WERI-Rb-1 (cell line): ENCODE results near the gene MAPT.

ENCODE experiments used
- DNase-seq: peaks from one replicate; pipeline ENCODE4 v3.0.0-alpha.2; 2020
- H3K27ac ChIP-seq: fragments of 250-450 bp; sonication (Bioruptor Pico); 2 replicates; pipeline ENCODE4 v1.5.1; 2020; ENCODE audit warnings: mild to moderate bottlenecking, moderate library complexity
- H3K27me3 ChIP-seq: fragments of 250-450 bp; sonication (Bioruptor Pico); 2 replicates; pipeline ENCODE4 v1.5.1; 2021; ENCODE audit warnings: mild to moderate bottlenecking, low read depth, moderate library complexity; ENCODE audit not compliant: insufficient read depth, severe bottlenecking
- H3K36me3 ChIP-seq: fragments of 250-450 bp; sonication (Bioruptor Pico); 2 replicates; pipeline ENCODE4 v1.5.1; 2020; ENCODE audit warnings: mild to moderate bottlenecking, moderate library complexity
- H3K4me3 ChIP-seq: 2 replicates; pipeline ENCODE4 v1.5.1; 2011; ENCODE audit warnings: low read depth, mild to moderate bottlenecking, control low read depth, low read length
- H3K9me3 ChIP-seq: fragments of 250-450 bp; sonication (Bioruptor Pico); 2 replicates; pipeline ENCODE4 v1.5.1; 2021; ENCODE audit warnings: mild to moderate bottlenecking, moderate library complexity; ENCODE audit not compliant: severe bottlenecking
- TF ChIP-seq, protein P1 (sequence below): IDR thresholded peaks from 2 replicates; pipeline ENCODE4 v1.5.1; 2011; ENCODE audit warnings: low read depth, mild to moderate bottlenecking, control low read depth, inconsistent platforms, low read length

The MAPT gene

DNA sequence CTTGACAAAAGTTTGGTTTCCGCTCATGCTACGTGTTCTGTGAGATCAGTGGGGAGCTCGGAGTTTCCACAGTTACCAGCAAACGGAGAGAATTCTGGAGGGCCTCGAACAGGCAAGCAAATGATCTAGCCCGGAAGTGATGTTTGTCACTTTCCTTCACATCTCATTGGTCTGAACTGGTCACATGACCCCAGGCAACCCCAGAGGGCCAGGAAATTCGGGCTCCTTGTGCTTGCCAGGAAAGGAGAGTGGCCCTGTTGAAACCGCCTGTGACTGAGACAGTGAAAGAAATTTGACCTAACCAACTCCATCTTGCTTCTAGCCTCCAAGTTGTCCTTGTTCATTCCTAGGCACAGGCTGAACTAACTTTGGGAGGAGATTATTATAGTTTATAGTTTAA lies 26.7 kb upstream of the MAPT start:
- H3K27me3 ChIP-seq: no peaks in the 10 kb centered on the region
- TF ChIP-seq, protein P1, sequence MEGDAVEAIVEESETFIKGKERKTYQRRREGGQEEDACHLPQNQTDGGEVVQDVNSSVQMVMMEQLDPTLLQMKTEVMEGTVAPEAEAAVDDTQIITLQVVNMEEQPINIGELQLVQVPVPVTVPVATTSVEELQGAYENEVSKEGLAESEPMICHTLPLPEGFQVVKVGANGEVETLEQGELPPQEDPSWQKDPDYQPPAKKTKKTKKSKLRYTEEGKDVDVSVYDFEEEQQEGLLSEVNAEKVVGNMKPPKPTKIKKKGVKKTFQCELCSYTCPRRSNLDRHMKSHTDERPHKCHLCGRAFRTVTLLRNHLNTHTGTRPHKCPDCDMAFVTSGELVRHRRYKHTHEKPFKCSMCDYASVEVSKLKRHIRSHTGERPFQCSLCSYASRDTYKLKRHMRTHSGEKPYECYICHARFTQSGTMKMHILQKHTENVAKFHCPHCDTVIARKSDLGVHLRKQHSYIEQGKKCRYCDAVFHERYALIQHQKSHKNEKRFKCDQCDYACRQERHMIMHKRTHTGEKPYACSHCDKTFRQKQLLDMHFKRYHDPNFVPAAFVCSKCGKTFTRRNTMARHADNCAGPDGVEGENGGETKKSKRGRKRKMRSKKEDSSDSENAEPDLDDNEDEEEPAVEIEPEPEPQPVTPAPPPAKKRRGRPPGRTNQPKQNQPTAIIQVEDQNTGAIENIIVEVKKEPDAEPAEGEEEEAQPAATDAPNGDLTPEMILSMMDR: no peak
- H3K36me3 ChIP-seq: no peaks in the 10 kb centered on the region
- no peak overlapping the region for H3K4me3 ChIP-seq
- H3K27ac ChIP-seq: no peak overlapping the region
- DNase-seq: no peak
- H3K9me3 ChIP-seq: no peaks in the 10 kb centered on the region

GRCh38 chr17:45868276-45868675 lies 26.1 kb upstream of the MAPT start:
- H3K36me3 ChIP-seq: no peaks in the 10 kb centered on the region
- no peaks in the 10 kb centered on the region for H3K9me3 ChIP-seq
- H3K27me3 ChIP-seq: no peaks in the 10 kb centered on the region
- TF ChIP-seq, protein P1: no peak
- H3K4me3 ChIP-seq: no peak overlapping the region
- no peak overlapping the region for H3K27ac ChIP-seq
- DNase-seq: no peak

DNA sequence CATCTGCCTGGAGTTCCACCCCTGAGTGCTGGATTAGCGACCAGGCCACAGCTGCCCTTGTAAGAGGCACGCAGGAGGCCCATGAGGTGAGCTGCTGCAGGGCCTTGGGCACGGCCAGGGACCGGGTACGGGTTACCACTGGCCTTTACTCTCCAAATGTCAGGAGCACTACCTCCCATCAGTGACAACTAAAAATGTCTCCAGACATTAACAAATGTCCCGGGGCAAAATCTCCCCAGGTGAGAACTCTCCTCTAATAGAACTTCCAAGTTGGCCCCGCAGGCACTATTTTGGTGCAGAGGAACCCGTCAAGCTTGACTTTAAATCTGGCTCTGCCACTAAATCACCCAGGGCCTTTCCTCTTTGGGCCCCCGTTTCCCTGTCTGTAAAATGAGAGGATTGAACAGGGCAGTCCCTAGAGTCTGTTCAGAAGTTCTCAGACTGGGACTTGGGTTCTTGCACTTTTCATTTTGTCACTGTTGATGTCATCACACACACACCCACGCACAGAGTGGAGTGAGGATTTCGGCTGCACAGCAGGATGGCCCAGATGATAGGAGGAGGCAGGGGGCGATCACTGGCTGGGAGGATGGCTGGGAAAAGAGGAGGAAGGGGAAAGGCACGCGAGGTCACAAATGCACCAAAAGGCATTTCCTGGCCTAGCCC lies 24.5 kb upstream of the MAPT start:
- H3K27me3 ChIP-seq: no peaks in the 10 kb centered on the region
- H3K9me3 ChIP-seq: no peaks in the 10 kb centered on the region
- no peak overlapping the region for H3K27ac ChIP-seq
- H3K36me3 ChIP-seq: no peaks in the 10 kb centered on the region
- no peak overlapping the region for H3K4me3 ChIP-seq
- no peak for DNase-seq
- TF ChIP-seq, protein P1: no peak

DNA sequence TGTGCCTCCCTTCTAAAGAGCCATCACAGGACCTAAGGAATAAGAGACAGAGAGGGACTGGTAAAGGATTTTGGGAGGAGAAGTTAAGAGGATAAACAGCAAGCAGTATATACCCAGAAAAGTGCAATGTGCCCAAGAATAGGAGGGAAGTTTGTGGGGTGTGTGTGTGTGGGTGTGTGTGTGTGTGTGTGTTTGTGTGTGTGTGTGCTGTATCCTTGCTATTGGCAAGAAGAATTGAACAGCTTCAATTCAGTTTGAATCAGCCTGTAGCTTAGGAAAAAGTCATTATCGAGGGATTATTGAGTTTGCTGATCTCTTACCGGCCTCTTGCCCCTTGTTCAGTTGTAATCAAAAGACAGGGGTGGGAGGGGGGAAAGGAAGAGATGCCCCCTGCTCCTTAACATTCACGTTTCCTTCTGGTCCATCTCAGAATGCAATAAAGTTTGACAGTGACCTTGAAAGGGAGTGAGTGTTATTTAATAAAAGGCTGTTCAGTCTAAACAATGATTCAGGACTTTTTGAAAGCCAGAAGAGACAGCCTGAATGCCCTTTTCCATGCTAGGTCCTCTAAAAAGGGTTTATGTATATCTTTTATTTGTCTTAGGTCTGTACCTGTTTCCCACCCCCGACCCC lies 23.9 kb upstream of the MAPT start:
- no peaks in the 10 kb centered on the region for H3K9me3 ChIP-seq
- no peak overlapping the region for H3K4me3 ChIP-seq
- H3K27me3 ChIP-seq: no peaks in the 10 kb centered on the region
- TF ChIP-seq, protein P1: no peak
- DNase-seq: no peak
- no peaks in the 10 kb centered on the region for H3K36me3 ChIP-seq
- no peak overlapping the region for H3K27ac ChIP-seq

DNA sequence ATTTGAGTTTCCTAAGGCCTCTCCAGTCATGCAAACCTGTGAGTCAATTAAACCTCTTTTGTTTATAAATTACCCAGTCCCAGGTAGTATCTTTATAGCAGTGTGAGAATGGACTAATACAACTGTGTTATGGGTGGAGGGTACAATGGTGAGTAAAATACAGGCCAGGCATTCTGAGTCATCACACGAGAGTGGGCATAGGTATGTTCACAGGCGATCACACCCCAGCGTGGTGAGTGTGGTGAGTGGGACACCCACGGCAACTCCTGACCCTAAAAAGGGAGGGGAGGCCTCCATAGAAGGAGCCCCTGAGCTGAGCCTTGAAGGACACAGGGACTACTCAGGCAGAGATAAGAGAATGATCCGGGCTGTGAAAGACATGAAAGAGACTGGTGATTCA lies 22.6 kb upstream of the MAPT start:
- Histone ChIP-seq H3K27ac (no peak overlapping the region), H3K9me3 (no peaks in the 10 kb centered on the region), H3K27me3 (no peaks in the 10 kb centered on the region), H3K4me3 (no peak overlapping the region), H3K36me3 (no peaks in the 10 kb centered on the region)
- TF ChIP-seq, protein P1: no peak
- no peak for DNase-seq

DNA sequence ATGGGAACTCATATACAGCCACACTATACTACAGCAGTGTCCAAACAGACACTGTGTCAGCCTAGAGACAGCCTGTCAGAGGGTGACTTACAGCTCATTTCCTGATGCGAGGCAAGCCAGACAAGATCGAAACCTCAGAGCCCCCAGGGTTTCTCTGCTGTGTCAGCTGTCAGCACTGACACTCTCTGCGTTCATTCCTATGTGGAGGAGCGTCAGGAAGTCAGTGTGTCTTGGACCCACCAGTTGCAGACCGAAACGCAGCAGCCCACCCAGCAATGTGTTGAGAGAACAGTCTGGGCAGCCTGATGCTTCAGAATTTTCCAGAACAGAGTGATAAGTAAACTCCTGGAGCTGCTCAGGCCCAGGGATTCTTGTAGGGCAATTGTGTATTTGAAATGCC lies 20.6 kb upstream of the MAPT start:
- Histone ChIP-seq H3K27ac (no peak overlapping the region), H3K4me3 (no peak overlapping the region), H3K27me3 (no peaks in the 10 kb centered on the region), H3K36me3 (no peaks in the 10 kb centered on the region), H3K9me3 (no peaks in the 10 kb centered on the region)
- TF ChIP-seq, protein P1: no peak
- DNase-seq: no peak
